HG03097 (cell line): ENCODE data around the gene DLG1.
A peak's percentile ranks its signal among the peaks of the same experiment; 100 is the strongest.

Experiments
- ATAC-seq: cut with Tn5 transposase; IDR thresholded peaks from one replicate; pipeline ENCODE4 v1.9.1; 2021; ENCODE audit not compliant: unreplicated experiment, low FRiP score

Gene DLG1

DNA sequence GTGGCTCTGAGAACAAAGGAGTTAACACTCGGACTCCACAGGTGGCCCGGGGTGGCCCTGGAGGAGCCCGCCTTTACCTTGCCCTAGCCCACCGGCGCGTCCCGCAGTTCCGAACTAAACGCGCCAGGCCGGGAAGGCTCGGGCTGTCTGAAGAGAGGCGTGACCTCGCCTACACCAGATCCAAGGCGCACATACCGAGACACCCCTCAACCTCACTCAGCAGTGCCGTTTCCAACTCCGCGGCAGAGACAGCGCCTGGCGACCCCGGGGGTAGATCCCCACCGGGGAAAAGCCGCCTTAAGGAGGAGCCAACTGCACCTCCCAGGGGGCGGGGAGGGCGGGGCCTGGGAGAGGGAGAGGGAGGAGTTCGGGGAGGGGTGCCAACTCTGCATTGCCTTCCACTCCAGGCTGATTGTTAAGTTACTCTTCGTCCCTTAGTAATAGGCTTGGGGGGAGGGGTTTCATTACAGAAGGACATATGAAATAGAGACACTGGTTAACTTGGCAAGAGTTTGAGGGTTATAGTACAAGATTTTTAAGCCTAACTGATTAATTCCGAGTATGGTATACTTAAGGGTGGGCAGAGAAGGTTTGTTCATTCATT is at the start of gene DLG1:
Gene DLG1 (minus strand): TSS at position 272 of the 604 bp plus-strand sequence. CDS start 1,408 bp downstream, outside the sequence.
- peak; percentile 41 for ATAC-seq

DNA sequence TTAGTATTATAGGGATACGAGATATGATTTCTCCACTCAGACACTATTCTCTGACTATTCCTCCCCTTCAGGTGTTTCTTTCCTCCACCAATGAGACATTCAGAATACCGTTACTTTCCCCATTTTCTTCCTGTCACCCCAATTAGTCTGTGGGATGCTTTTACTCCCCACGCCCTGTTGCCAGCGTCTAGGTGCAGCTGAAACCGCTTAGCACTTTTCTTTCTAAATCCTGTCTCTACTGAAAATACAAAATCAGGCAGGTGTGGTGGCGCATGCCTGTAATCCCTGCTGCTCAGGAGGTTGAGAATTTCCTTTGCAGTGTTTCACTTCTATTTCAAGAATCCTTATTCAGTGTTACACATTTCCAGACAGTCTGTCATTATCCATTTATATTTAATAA is 49.6 kb upstream of the DLG1 start:
- ATAC-seq = no peak

DNA sequence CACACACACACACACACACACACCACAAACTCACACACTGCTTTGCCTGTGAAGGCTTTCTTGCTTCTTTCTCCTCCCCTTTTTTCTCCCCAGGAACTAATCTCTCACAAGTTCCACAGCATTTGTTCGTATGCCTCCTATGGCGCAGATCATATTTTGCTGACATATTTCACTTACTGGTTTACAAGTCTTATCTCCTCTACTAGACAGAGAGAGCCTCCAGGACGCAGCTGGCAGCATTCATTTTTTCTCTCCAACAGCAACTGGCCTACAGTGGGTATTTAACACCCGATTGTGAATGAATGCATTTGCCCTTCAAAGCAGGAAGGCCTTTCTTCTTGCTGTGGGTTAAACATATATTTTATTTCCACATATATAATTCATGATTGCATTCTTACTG is 47.0 kb upstream of the DLG1 start:
- ATAC-seq = no peak

DNA sequence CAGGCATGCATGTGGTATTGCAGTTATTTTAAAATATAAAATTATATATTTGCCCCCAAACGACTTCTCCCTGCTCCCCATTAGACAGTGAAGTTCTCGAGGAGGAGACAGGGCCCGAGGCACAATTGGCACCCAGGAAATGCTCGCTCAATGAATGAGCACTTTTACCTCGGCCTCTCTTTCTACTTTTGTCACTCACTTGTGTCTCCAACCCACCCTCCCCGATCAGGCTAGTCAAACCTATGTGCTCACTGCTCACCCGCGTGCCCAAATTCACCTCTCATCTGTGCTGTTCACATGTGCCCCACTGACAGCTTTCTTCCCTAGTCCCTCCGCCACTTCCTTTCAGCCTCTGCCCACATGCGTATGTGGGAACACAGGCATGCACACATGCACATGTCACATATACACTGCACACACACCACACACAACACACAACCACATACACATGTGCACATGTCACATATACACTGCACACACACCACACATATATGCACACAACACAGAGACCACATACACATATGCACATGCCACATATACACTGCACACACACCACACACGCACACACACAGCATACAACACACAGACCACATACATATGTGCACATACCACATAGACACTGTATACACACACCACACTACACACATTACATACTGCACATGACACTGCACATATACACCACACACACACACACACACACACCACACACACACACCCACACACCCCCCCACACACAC is 46.3 kb upstream of the DLG1 start:
- ATAC-seq = no peak

DNA sequence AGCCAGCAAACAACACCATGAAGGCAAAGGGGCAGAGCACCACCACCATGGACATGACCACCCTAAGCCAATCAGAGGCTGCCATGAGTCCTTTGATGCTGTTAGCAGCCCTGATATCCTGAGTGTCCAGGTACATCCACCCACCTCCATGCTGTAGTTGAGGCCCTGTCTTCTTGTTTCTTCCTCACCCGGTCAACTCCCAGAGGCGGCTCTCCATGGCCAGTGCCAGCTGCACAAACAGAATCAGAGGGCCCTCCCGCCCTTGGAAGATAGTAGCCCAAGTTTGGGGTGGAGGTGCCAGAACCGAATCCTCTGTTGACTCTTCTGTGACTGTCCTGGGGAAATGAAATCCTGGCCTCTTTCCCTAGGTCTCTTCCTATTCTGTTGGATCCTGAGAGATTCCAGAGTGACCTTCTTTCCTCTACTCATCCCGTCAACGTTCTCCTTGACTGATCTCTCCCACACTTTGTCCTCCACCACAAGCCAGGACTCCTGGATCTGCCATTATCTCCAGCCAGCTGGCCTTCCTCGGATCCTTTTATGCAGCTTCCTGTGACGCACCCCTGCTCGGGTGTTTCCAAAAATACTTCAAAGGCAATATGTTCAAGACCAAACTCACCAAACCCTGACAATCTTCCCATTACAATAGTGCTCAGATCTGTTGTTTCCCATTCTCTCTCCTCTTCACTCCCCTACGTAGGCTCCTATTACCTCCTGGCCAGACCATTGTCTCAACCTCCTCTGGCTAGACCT is 45.4 kb upstream of the DLG1 start:
- no peak for ATAC-seq

DNA sequence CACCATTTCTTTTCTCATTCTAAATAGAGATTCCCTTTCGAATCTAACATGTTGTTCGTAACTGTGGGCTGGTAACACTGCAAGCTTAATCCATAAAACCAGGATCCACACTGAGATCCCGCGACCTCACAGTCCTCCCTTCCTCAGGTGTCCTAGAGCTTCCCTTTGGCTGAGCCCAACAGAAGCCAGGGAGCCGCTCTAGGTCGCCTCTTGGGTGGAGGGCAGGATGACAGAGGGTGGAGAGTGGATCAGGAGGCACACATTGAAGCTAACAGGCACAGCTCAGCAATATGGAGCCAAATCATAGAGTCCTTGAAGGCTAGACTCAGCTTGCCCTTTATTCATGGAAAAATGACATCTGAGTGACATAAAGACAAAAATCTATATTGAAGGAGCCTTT is 44.7 kb upstream of the DLG1 start:
- ATAC-seq = no peak

DNA sequence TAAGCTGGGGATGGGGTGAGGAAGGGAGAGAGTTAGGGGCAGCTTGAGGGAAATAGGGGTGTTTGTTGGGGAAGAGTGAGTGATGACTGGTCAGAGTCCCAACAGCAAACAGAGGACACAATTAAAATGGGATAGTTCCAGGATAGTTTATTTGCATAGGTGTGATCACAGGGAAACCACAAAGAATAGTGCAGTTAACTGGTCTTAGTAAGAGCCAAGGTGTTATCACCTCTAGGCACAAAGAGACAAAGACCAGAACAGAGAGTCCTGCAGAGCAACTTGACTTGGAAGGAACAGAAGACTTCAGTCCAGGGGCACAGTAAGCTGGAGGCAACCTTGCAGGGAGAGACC is 42.1 kb upstream of the DLG1 start:
- ATAC-seq = no peak

DNA sequence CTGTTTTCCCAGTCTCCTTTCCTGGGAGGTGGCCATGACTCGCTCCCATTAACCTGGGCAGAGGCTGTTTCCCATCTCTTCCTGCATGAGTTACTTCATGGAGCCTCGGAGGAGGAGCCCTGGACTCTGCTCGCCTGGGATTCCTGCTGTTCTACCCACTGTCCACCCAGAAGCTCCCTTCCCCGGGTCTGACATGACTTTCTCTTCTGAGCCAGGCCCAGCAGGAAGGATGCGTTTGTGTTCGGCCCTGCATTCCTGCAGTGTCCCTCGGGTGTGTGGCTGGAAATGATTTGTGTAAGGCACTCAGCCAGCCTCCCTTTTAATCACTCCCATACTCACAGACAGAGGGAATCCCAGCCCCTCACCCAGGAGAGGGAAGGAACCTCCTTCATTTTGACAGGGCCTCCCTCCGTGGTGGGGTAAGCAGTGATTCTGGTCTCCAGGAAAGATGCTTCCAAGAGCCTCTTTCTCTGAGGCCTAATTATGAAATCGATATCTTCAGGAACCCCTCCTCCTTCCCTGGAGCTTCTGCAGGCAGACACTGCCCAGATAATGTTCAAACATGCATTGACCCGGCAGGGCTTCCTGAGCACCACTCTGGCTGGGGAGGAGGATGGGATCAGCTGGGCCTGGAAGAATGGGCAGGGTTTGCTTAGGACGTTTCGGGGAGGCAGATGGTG is 41.6 kb upstream of the DLG1 start:
- no peak for ATAC-seq

DNA sequence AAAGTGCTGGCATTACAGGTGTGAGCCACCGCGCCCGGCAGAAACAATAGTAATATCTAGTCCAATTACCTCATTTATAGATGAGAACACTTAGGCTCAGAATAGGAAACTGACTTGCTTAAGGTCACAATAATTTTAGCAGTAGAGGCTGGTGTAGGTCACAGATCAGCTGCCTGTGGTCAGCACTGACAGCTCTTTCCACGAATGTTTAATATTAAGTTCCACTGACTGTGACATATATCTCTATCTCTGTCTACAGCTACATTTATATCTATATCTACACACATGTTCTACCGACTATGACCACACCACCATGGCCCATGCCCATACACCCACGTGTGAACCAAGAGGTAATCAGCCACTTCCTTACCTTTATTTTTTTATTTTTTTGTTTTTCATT is 40.2 kb upstream of the DLG1 start:
- ATAC-seq = no peak

DNA sequence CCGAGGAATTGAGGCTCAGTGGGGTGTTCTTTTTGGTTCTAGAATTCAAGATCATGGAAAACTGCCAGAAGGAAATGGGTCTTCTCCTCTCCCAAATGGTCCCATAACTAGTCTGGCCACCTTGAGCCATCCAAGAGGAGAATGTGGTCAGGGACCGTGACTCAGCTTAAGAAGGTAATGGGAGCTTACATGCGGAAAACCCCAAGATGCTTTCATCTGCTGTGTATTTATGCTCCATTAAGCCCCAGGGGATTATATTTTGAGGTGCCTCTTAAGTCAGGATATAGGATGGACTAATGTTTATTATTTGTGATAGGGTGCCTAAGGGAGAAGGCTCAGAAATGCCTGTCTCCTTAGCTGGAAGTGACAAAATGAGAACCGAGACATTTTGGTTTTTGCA is 39.2 kb upstream of the DLG1 start:
- no peak for ATAC-seq

DNA sequence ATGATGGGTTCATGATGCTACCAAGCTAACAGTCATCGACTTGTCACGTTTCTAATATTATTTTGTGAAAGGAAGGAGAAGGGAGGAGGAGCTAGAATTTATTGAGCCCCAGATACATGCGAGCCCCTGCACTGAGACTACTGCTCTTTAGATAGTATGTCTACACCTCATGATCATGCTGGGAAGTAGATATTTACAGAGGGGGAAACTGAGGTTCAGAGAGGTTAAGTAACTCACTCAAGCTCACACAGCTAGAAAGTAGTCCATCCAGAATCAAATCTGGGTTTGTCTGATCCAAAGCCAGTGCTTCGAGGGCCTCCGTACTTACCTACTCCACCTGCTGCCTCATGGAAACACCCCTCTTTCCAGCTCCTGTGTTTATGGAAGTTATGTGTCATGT is 38.8 kb upstream of the DLG1 start:
- no peak for ATAC-seq

DNA sequence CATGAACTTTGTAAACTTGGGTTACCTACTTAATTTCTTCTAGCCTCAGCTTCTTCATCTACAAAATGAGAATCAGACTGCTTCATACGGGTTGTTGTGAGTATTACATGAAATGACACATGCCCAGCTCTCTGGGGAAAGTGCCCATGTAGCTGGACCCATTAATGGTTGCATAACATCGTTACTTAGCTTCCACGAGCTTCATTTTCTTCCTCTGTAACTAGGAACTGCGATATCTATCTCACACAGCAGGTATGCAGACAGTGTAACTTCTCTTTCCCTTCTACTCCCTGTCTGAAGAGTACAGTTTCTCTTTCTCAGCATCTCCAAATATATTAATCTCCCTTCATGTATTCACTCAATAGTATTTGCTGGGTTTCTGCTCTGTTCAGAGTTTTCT is 37.9 kb upstream of the DLG1 start:
- ATAC-seq = no peak

DNA sequence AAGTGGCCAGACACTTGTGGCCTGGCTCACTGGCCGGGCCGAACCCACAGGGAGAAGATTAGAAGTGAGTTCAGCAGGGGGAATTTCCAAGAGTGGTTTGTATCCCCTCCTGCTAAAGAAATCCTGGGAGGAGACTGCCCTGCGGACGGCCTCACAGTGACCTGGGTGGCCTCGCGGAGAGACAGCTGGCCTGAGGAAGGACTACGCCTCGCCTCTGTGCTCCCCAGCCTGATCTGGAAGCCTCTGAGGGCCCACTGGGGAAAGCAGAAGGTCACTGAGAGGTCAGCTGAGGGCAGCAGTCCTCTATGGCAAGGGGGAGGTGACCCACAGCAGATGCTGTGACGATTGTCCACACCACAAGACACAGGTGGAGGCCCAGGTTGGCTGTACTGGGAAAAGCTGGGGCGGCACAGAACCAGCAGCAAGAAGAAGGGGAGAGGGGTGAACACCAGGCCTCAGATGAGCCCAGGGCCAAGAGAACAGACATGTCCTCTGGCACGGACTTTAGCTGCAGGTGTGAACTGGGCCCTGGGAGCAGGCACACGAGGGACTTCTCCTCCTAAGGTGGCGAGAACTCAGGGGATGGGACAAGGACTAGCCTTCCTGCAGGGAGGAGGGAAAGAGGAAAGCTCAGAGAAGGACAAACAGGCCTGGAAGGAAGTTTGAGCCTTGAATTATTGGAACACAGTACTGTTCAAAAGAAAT is 37.2 kb upstream of the DLG1 start:
- ATAC-seq = no peak

DNA sequence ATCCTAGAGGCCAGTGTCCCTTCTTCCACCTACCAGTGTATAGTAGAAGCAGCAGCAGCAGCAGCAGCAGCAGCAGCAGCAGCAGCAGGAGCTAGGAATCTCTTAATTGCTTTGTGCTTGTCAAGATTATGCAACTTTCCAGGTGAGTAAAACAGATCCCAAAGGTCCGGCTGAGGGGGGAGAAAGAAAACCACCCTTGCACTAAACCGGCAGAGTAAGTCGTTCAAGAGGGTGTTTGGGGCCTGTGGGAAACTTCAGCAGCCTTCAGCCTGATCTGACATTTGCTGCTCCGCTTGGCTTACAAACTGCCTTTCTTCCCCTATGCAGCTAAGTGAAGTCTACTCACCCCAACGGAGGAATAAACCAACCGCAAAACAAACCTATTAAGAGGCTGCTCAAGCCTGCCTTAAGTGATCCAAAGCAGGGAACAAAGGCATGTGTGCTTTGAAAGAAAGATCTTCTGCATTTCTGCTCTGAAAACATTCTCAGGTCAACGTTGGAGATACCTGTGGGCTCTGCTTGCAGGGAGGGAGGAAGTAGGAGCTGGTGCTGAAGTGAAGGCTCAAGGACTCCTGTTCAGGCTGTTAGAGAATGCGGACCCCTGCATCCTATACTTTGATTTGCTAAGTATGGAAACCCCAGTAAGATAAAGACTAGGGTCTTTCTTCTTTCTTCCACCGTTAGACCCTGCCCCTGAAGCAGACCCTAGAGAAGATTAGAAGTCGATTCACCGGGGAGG is 35.7 kb upstream of the DLG1 start:
- ATAC-seq = no peak

DNA sequence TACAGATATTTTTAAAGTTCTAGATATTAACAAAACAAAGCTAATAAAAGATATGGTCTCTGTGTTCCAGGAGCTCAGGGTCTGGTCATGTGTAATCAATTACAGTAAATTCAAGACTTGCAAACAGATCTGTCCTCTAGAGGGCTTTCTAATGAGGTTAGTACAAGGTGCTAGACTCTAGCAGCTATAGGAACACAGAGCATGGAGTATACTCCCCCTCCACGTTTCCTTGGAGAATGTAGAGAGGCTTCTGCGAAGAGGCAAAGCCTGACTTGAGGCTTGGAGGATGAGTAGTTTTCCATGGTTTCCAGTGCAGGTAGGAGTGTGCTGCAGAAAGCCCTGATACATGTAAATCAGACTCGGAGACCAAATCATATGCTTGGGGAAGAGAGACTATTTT is 32.7 kb upstream of the DLG1 start:
- ATAC-seq = no peak

DNA sequence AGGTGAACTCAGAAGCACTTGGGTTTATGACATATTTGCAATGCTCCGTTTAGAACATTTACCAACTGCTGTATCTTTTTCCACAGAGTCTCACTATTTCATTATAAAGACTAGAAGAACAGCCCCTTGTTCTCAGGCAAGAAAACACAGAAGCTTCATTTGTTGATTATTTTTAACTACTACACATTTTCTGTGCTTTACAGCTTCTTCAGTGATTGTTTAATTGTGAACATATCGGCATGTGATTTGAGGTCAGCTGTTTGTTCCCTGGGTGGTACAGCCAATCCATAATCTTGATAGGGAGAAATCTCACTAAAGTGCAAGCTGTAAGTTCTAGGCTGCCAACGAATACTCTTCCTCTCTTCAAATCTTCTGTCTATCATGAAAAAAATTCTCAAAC is 31.0 kb upstream of the DLG1 start:
- no peak for ATAC-seq

DNA sequence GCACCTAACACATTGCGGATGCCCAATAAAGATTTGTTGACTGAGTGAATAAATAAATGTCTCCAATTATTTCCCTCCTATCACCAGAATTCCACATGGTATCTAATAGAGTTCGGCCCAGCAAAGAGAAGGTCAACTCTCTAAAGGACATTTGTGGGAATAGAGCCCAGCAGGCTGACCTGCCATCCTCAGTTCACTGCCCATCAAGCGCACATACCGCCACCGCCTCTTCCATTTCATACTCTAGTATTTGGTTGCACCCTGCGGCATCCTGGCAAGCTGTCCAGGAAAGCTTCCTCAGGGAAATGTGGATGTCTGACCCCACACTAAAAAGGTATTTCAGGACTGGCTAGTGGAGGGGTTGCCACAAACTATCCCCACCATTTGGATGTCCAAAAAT is 29.8 kb upstream of the DLG1 start:
- ATAC-seq = no peak

DNA sequence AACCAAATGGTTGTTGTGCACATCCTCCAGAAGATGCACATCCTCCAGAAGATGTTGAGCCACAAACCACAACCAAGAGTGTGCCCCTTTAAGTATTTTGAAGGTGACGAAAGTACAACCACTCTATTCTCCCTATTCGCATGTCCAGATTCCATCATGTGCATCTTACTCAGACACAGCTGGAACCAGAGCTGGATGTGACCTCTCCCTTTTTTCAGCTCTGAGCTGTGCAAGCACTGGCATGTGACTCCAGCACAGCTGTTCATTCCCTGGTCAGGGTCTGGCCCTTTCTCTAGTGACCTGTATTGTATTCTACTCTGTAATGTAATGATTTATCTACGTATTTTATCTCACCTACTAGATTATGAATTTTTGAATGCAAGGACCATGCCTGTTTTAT is 29.3 kb upstream of the DLG1 start:
- no peak for ATAC-seq

DNA sequence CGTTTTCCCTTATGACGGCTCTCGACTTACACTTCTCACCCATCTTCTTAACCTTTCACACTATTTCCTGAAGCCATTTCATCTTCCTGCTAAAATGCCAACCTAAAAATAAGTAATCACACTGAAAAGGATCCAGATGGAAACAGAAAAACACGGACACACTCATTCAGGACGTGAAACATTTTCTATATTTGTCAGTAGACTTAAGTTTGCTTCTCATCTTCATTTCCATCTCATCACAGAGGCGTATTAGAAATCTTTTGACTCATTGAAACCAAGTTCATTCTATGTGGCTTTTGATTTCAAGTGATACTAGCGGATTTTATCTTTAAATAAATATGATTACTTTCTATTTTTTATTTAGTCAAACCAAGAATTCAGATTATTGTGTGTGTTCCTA is 27.4 kb upstream of the DLG1 start:
- ATAC-seq = no peak

DNA sequence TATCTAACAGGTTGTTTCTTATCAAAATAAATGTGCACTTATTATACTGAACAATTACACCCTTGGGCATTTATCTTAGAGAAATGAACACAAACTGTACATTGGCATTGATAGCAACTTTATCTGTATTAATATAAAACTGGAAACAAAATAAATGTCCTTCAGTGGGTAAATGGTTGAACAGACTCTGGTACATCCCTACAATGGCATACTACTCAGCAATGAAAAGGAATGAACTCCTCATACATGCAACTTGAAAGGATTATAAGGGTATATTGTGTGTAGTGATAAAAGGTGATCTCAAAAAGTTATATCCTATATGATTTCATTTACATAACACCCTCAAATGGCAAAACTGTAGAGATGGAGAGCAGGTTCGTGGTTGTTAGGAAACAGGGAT is 23.7 kb upstream of the DLG1 start:
- ATAC-seq = no peak
